Heart right ventricle (tissue), 16 donors: Measurements from ENCODE around the gene CRTC3. TPM values are rescaled to one million over a fixed set of nuclear protein-coding genes. Genes with fewer than 3 reads are reported as not detected.
"Not testable (repeated sequence)": the region's sequence is repeated elsewhere in the genome, so short reads cannot be mapped to it uniquely, and the experiment has no call there.

ENCODE experiments used
- ATAC-seq, 8 donors: fragments of 200-7000 bp; cut with Tn5 transposase; one replicate each; pipeline ENCODE4 v1.9.1; 2020; ENCODE audit warnings: mild to moderate bottlenecking in 8 of 8, moderate library complexity in 8 of 8, moderate number of reproducible peaks in 1 of 8
- DNase-seq, 2 donors: peaks; one replicate each; pipeline ENCODE4 v3.0.0-alpha.2; 2020
- H3K27ac ChIP-seq, 10 donors: fragments of 200-600 bp; sonication (generic) in 2 of 10; one replicate each; pipeline versions ENCODE4 v1.5.0 to v1.8.0; 2020 to 2022; ENCODE audit warnings: mild to moderate bottlenecking in 3 of 10
- H3K27me3 ChIP-seq, 7 donors: fragments of 200-600 bp; one replicate each; pipeline ENCODE4 v1.8.0; 2021 to 2022; ENCODE audit warnings: mild to moderate bottlenecking in 2 of 7
- H3K36me3 ChIP-seq, 9 donors: fragments of 200-600 bp; sonication (generic) in 1 of 9; one replicate each; pipeline versions ENCODE4 v1.5.0 to v1.8.0; 2020 to 2022; ENCODE audit warnings: mild to moderate bottlenecking in 2 of 9
- H3K4me1 ChIP-seq, 9 donors: fragments of 200-600 bp; sonication (generic) in 1 of 9; one replicate each; pipeline versions ENCODE4 v1.5.0 to v1.8.0; 2020 to 2022; ENCODE audit warnings: mild to moderate bottlenecking in 4 of 9
- H3K4me3 ChIP-seq, 10 donors: fragments of 200-600 bp; sonication (generic) in 2 of 10; one replicate each; pipeline versions ENCODE4 v1.5.0 to v1.8.0; 2020 to 2022; ENCODE audit warnings: mild to moderate bottlenecking in 7 of 10, moderate library complexity in 2 of 10
- H3K9me3 ChIP-seq, 11 donors: fragments of 200-600 bp in 10 of 11; sonication (generic) in 2 of 11; one replicate each; pipeline versions ENCODE4 v1.5.0 to v1.8.0; 2013 to 2022; ENCODE audit warnings: mild to moderate bottlenecking in 2 of 11, control low read depth in 1 of 11, moderate library complexity in 1 of 11
- WGBS, 2 donors: extraction: QIAGEN DNeasy Blood & Tissue Kit; methylation state at CpG; one replicate each; pipeline ENCODE4 v1.1.7; 2013; ENCODE audit warnings: inconsistent platforms in 1 of 2; 5-methylcytosine and 5-hydroxymethylcytosine counted together
- intact Hi-C, 10 donors: fragments of 100-400 bp; cut with DNase I; formaldehyde crosslinking; loops; one replicate each; pipeline versions ENCODE4 v1.11.1 to v1.14.2; 2022
- polyA plus RNA-seq, 2 donors: library from polyadenylated mRNA; stranded (reverse); fragments of 200-250 nt; gene quantifications; one replicate each; pipeline ENCODE4 v1.2.3, GENCODE V29; 2013
- total RNA-seq, 10 donors: library from RNA; stranded (reverse); fragmentation: NEBNext Ultra II Directional in 3 of 10; extraction: Animal tissue kit (Norgen Biotek cat#: 25700) in 3 of 10; gene quantifications; one replicate each; pipeline versions ENCODE4 v1.2.1 to v1.2.4, GENCODE V29; 2021 to 2023
- TF ChIP-seq, protein P1 (sequence below), 9 donors: fragments of 200-600 bp; sonication (generic) in 2 of 9; IDR thresholded peaks; one replicate each; pipeline versions ENCODE4 v1.5.0 to v1.8.0; 2021 to 2022; ENCODE audit warnings: antibody characterized with exemption in 9 of 9, mild to moderate bottlenecking in 5 of 9, moderate library complexity in 1 of 9
- donor health status: Arrhythmogenic right ventricular cardiomyopathy.
- donor health status: ischemic (EF 13 %, LVEDD 7.1; RV severe dilation, severe dysfunction).
- donor health status: healthy with polysubstance abuse.
- donor health status: DM: no; HTN: yes; CAD: no.
- donor health status: DM: no; HTN: no; CAD: no.
- donor health status: ischemic (EF 25% LVEDD 6.9; RV normal size, moderate dysfunction).
- donor health status: ischemic (EF 25% LVEDD 5.7; RV mildly dilated, moderate dysfunction).
- donor health status: healthy.
- donor health status: DM: yes; HTN: yes; CAD: no.
- donor health status: Ischemic cardiomyopathy.
- donor health status: ischemic (EF 35%, LVEDD 5.7; RV mildly dilated, moderate dysfunction).
- donor health status: nonischemic (EF 11% LVEDD 7.7; RV severe dilation, severe dysfunction).
- donor health status: DM: yes; HTN: yes; CAD: no.
- donor health status: PGD.
- donor health status: ischemic (EF 29% LVEDD 5.4; RV normal size, mild dysfunction).
- donor health status: nonischemic (EF 23%, LVEDD 6.1; RV moderate dilation, normal function).

Gene CRTC3
- total and polyA plus RNA-seq, 12 donors, result 11.5 to 34.9 (median 28.3) TPM

- H3K4me1 ChIP-seq, result peaks cover 0 to 46% (median 20%) of the 10 kb centered on the region in 9 donors
- no peaks in the 10 kb centered on the region for H3K9me3 ChIP-seq
- H3K36me3 ChIP-seq, result no peaks in the 10 kb centered on the region
- no peak overlapping the region for H3K4me3 ChIP-seq
- no peaks in the 10 kb centered on the region for H3K27me3 ChIP-seq
- TF ChIP-seq, protein P1, sequence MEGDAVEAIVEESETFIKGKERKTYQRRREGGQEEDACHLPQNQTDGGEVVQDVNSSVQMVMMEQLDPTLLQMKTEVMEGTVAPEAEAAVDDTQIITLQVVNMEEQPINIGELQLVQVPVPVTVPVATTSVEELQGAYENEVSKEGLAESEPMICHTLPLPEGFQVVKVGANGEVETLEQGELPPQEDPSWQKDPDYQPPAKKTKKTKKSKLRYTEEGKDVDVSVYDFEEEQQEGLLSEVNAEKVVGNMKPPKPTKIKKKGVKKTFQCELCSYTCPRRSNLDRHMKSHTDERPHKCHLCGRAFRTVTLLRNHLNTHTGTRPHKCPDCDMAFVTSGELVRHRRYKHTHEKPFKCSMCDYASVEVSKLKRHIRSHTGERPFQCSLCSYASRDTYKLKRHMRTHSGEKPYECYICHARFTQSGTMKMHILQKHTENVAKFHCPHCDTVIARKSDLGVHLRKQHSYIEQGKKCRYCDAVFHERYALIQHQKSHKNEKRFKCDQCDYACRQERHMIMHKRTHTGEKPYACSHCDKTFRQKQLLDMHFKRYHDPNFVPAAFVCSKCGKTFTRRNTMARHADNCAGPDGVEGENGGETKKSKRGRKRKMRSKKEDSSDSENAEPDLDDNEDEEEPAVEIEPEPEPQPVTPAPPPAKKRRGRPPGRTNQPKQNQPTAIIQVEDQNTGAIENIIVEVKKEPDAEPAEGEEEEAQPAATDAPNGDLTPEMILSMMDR (IDR thresholded peaks at IDR 0.05), result no peak
- ATAC-seq (peak in 3 of 8 donors; percentile 11 to 37 (median 32)), DNase-seq (no peak)
- peak overlapping the region in 7 of 10 donors; percentile 39 to 84 (median 69) for H3K27ac ChIP-seq
- WGBS, 2 donors, result 60 to 69% methylated on average over 8 of the region's 8 CpGs
- intact Hi-C loops, result loop anchor here in 3 of 10 donors (5.0 kb wide), 2 partner anchors 37 to 237 kb away; no protein-coding TSS in a partner anchor
Observed at GRCh38 chr15:90650117-90650955, 120.6 kb downstream of the CRTC3 start.

- no peaks in the 10 kb centered on the region for H3K36me3 ChIP-seq
- peaks cover 0 to under 1% (median 0%) of the 10 kb centered on the region in 7 donors for H3K27me3 ChIP-seq
- no peak for DNase-seq
- H3K4me3 ChIP-seq, result no peak overlapping the region
- H3K4me1 ChIP-seq, result peaks cover 0 to 49% (median 20%) of the 10 kb centered on the region in 9 donors
- TF ChIP-seq, protein P1 (IDR thresholded peaks at IDR 0.05), result no peak
- no peak for ATAC-seq
- no peaks in the 10 kb centered on the region for H3K9me3 ChIP-seq
- intact Hi-C loops, result loop anchor here in 3 of 10 donors (5.0 kb wide), 2 partner anchors 36 to 236 kb away; no protein-coding TSS in a partner anchor
- 88 to 90% methylated on average over 14 of the region's 14 CpGs for WGBS, 2 donors
- H3K27ac ChIP-seq, result peak overlapping the region in 6 of 10 donors; percentile 39 to 84 (median 70)
Observed at GRCh38 chr15:90650956-90651689, 121.4 kb downstream of the CRTC3 start.

GRCh38 chr15:90654233-90655136 is 124.8 kb downstream of the CRTC3 start:
- TF ChIP-seq, protein P1 (IDR thresholded peaks at IDR 0.05), result no peak
- 86 to 88% methylated on average over 12 of the region's 12 CpGs for WGBS, 2 donors
- DNase-seq (no peak), ATAC-seq (peak in 4 of 8 donors; percentile 6 to 65 (median 43))
- H3K9me3 ChIP-seq, result no peaks in the 10 kb centered on the region
- peaks cover 0 to 9% (median 0%) of the 10 kb centered on the region in 7 donors for H3K27me3 ChIP-seq
- H3K27ac ChIP-seq, result peak overlapping the region in 1 of 10 donors; percentile 68
- no peaks in the 10 kb centered on the region for H3K36me3 ChIP-seq
- intact Hi-C loops, result loop anchor here in 3 of 10 donors (5.0 kb wide), 2 partner anchors 33 to 233 kb away; no protein-coding TSS in a partner anchor
- no peak overlapping the region for H3K4me3 ChIP-seq
- H3K4me1 ChIP-seq, result peaks cover 0 to 52% (median 5%) of the 10 kb centered on the region in 9 donors

DNA sequence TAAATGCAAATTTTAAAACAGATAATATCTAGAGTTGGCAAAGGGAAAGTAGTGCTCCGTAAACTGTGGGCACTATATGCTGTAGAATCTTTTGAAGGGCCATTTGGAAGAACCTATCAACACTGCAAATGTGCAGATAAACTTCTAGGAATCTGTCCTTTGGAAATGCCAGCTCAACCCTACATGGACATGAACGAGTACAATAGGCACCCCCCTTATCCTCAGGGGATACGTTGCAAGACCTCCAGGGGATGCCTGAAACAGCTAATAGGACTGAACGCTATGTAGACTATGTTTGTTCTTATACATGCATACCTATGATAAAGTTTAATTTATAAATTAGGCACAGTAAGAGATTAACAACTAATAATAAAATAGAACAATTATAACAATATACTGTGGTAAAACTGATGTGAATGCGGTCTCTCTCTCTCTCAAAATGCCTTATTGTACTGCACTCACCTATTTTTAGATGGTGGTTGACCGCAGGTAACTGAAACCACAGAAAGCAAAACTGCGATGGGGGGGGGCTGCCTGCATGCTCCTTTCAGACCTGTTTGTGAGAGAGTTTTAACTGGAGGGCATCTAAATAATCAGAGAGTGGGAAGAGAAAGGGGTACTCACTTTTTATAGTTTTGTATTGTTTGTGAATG is 127.9 kb downstream of the CRTC3 start:
- H3K4me3 ChIP-seq, DNase-seq, H3K36me3 ChIP-seq, intact Hi-C loops, H3K27ac ChIP-seq, H3K27me3 ChIP-seq, H3K9me3 ChIP-seq, ATAC-seq: not testable (repeated sequence)
- whole genome bisulfite sequencing, 2 donors, result 54 to 56% methylated on average over 7 of the region's 7 CpGs
- H3K4me1 ChIP-seq, result peaks cover 0 to 70% (median 18%) of the 10 kb centered on the region in 9 donors
